ENCODE data around the gene WFS1.

Gene WFS1

GRCh38 chr4:6273661-6273990 is 4.0 kb downstream of the WFS1 start:
- H3K4me3 ChIP-seq (ENCODE audit: low read depth, low read length) = no peak overlapping the region
- H3K9me3 ChIP-seq = no peaks in the 10 kb centered on the region
- no peaks in the 10 kb centered on the region for H3K27me3 ChIP-seq
- H3K36me3 ChIP-seq = no peaks in the 10 kb centered on the region; the same call in 1 of the 2 replicates
- TF ChIP-seq, protein P1, sequence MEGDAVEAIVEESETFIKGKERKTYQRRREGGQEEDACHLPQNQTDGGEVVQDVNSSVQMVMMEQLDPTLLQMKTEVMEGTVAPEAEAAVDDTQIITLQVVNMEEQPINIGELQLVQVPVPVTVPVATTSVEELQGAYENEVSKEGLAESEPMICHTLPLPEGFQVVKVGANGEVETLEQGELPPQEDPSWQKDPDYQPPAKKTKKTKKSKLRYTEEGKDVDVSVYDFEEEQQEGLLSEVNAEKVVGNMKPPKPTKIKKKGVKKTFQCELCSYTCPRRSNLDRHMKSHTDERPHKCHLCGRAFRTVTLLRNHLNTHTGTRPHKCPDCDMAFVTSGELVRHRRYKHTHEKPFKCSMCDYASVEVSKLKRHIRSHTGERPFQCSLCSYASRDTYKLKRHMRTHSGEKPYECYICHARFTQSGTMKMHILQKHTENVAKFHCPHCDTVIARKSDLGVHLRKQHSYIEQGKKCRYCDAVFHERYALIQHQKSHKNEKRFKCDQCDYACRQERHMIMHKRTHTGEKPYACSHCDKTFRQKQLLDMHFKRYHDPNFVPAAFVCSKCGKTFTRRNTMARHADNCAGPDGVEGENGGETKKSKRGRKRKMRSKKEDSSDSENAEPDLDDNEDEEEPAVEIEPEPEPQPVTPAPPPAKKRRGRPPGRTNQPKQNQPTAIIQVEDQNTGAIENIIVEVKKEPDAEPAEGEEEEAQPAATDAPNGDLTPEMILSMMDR (IDR thresholded peaks at IDR 0.05; ENCODE audit: low read depth, low read length) = no peak
- peaks cover 49% of the 10 kb centered on the region for H3K4me1 ChIP-seq
- DNase-seq = no peak

GRCh38 chr4:6275351-6275750 is 5.7 kb downstream of the WFS1 start:
- DNase-seq = no peak
- Histone ChIP-seq H3K9me3 (no peaks in the 10 kb centered on the region), H3K4me3 (ENCODE audit: low read depth, low read length) (no peak overlapping the region), H3K27me3 (no peaks in the 10 kb centered on the region), H3K4me1 (peaks cover 64% of the 10 kb centered on the region), H3K36me3 (peaks cover 12% of the 10 kb centered on the region)
- TF ChIP-seq, protein P1 (IDR thresholded peaks at IDR 0.05; ENCODE audit: low read depth, low read length) = no peak

DNA sequence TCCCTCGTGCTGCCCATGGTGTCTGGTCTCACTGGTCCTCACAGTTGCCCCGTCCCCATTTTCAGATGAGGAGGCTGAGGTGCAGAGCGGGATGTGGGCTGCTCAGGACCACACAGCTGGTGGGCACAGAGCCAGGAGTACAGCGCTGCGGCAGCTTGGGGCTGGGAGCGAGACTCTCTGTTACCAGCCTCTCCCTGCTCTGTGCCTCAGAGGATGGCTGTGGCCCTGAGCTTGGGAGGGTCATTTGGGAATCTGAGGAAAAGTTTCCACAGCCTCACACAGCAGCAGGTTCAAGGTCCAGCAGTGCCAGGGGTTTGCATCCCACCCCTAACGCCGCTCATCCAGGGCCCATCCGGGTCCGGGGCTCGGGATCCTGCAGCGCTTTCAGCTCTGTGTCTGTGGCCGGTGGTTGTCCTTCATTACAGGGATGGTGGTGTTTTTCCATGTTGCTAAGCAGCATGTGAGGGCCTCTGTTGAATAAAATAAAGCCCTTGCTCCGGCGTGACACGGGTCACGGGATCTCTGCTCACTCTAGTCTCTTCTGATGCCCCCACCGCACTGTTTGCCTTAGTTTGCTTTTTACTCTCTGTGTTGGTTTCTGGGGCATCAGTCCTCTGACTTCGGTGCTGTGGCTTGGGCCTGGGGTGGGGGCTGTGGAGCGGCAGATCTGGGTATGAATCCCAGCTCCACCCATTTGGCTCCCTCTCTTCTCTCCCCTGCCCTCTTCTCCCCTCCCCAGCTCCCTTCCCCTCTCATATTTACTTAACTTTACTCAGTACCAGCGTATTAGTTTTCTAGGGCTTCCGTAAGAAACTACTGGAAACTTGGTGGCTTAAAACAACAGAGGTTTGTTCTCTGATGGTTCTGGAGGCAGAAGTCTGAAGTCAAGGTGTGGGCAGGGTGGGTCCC is 6.5 kb downstream of the WFS1 start:
- Histone ChIP-seq H3K36me3 (peaks cover 12% of the 10 kb centered on the region), H3K9me3 (no peaks in the 10 kb centered on the region), H3K4me1 (peaks cover 71% of the 10 kb centered on the region), H3K27me3 (no peaks in the 10 kb centered on the region), H3K4me3 (ENCODE audit: low read depth, low read length) (no peak overlapping the region)
- no peak for DNase-seq
- TF ChIP-seq, protein P1 (IDR thresholded peaks at IDR 0.05; ENCODE audit: low read depth, low read length) = no peak

- H3K9me3 ChIP-seq = no peaks in the 10 kb centered on the region
- peak; percentile 86 for DNase-seq
- no peak overlapping the region for H3K4me3 ChIP-seq (ENCODE audit: low read depth, low read length)
- no peaks in the 10 kb centered on the region for H3K27me3 ChIP-seq
- TF ChIP-seq, protein P1 (IDR thresholded peaks at IDR 0.05; ENCODE audit: low read depth, low read length) = no peak
- H3K36me3 ChIP-seq = peaks cover 12% of the 10 kb centered on the region
- peaks cover 68% of the 10 kb centered on the region for H3K4me1 ChIP-seq
Measured at GRCh38 chr4:6277139-6277802, 7.6 kb downstream of the WFS1 start.

DNA sequence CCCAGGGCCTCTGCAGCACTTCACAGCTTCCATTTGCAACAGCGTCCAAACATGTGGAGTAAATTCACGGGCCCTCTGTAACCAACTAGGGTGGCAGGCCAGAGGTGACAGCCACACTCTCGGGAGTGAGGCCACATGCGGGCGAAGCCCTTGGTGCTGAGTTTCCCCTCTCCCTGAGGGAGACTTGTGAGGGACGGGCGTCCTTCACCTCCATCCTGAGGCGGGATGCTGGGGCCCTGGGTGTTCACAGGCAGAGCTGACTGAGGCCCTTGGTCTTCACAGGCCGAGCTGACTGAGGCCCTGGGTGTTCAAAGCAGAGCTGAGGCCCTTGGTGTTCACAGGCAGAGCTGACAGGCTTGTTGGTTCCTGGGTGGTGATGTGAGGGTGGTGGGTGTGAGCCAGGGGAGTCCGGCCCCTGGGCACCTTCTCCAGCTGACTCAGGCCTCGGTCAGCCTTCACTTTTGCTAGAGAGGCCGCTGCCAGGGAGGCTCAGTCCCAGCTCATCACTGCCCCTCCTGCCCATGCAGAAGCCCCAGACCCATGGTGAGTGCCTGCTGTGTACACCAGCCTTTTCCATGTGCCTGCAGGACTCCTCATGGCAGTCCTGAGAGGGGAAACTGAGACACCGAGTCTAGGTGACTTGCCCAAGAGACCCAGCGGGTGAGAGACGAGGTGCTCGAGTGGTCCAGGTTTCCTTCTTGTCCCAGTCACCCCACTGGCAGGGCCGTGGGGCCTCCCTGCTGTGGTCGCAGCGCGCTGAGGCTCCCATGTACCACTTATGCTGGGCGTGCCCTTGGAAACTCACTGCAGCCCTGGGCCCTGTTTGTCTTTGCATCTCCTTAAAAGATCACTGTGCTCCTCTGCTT is 8.5 kb downstream of the WFS1 start:
- Histone ChIP-seq H3K27me3 (no peaks in the 10 kb centered on the region), H3K4me1 (peaks cover 59% of the 10 kb centered on the region), H3K9me3 (no peaks in the 10 kb centered on the region), H3K36me3 (peaks cover 12% of the 10 kb centered on the region), H3K4me3 (ENCODE audit: low read depth, low read length) (no peak overlapping the region)
- DNase-seq = no peak
- TF ChIP-seq, protein P1 (IDR thresholded peaks at IDR 0.05; ENCODE audit: low read depth, low read length) = no peak

All from BE2C (cell line).